Activated CD4-positive, alpha-beta T cell treated with anti-CD3 and anti-CD28 coated beads, Interleukin-2, Interleukin-4, amounts not matched to agents 100 ng/mL and 50 ng/mL, durations not matched to agents 16 hours and 8 hours (primary cell): ENCODE data around the gene GINM1.

Experiments
- DNase-seq: peaks from one replicate; pipeline ENCODE4 v3.0.0-alpha.2; 2020; ENCODE audit warnings: low spot score

Gene GINM1

GRCh38 chr6:149565527-149566409 is at the start of gene GINM1:
Gene GINM1 (plus strand): TSS chr6:149566375. CDS start chr6:149566415, 40 bp downstream.
- peak; percentile 97 for DNase-seq

GRCh38 chr6:149529650-149530049 is 36.5 kb upstream of the GINM1 start:
- no peak for DNase-seq

GRCh38 chr6:149534742-149535141 is 31.4 kb upstream of the GINM1 start:
- DNase-seq, result no peak

GRCh38 chr6:149541139-149541538 is 25.0 kb upstream of the GINM1 start:
- no peak for DNase-seq

- DNase-seq, result no peak
Measured at GRCh38 chr6:149544646-149545257, 21.4 kb upstream of the GINM1 start.

- DNase-seq, result peak; percentile 63
Measured at GRCh38 chr6:149545258-149545753, 20.9 kb upstream of the GINM1 start.

GRCh38 chr6:149545754-149546471 is 20.3 kb upstream of the GINM1 start, which contains the start of gene PPIL4:
Gene PPIL4 (minus strand): TSS chr6:149546043. CDS start chr6:149546005, 38 bp downstream.
- peak; percentile 95 for DNase-seq

- DNase-seq, result no peak
Measured at GRCh38 chr6:149551920-149552319, 14.3 kb upstream of the GINM1 start.

GRCh38 chr6:149558029-149558428 is 8.1 kb upstream of the GINM1 start:
- DNase-seq, result no peak

- DNase-seq, result no peak
Measured at GRCh38 chr6:149559389-149559788, 6.8 kb upstream of the GINM1 start.

GRCh38 chr6:149560736-149561135 is 5.4 kb upstream of the GINM1 start:
- no peak for DNase-seq

GRCh38 chr6:149563203-149563927 is 2.8 kb upstream of the GINM1 start:
- DNase-seq, result no peak

- DNase-seq, result no peak
Measured at GRCh38 chr6:149563928-149564325, 2.2 kb upstream of the GINM1 start.

GRCh38 chr6:149566410-149567193 is 427 bp downstream of the GINM1 start:
- DNase-seq, result peak; percentile 28

- no peak for DNase-seq
Measured at GRCh38 chr6:149567194-149567586, 1.0 kb downstream of the GINM1 start.

- no peak for DNase-seq
Measured at GRCh38 chr6:149567945-149568585, 1.9 kb downstream of the GINM1 start.

- no peak for DNase-seq
Measured at GRCh38 chr6:149580880-149581279, 14.7 kb downstream of the GINM1 start.

- DNase-seq, result no peak
Measured at GRCh38 chr6:149581349-149581748, 15.2 kb downstream of the GINM1 start.

- DNase-seq, result no peak
Measured at GRCh38 chr6:149586149-149586548, 20.0 kb downstream of the GINM1 start.

GRCh38 chr6:149592983-149593382 is 26.8 kb downstream of the GINM1 start:
- no peak for DNase-seq
